HG03060 (cell line): ENCODE results near the gene C10orf71.

Experiments
- ATAC-seq: cut with Tn5 transposase; IDR thresholded peaks from one replicate; pipeline ENCODE4 v1.9.1; 2021; ENCODE audit warnings: low read depth, moderate number of reproducible peaks; ENCODE audit not compliant: unreplicated experiment

C10orf71 gene

GRCh38 chr10:49330127-49330665 lies 31.2 kb downstream of the C10orf71 start:
- ATAC-seq = no peak

DNA sequence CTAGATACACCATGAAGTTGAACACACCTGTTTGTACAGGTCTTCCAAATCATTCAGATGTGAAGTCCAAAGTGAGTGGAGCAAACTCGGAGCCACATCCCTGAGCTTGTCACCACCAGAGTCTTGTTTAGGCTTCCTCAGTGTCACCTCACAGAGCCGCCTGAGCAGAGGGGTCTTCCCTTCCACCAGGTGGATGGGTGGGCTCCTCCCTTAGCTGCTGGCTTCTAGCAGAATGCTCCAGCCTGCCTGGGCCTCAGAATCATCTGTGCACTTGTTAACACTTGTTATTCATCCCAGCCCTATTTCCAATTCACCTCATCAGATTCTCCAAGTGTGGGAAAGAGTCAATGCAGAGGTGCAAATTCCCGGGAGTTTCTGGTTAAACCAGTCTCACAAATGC lies 32.5 kb downstream of the C10orf71 start:
- no peak for ATAC-seq

DNA sequence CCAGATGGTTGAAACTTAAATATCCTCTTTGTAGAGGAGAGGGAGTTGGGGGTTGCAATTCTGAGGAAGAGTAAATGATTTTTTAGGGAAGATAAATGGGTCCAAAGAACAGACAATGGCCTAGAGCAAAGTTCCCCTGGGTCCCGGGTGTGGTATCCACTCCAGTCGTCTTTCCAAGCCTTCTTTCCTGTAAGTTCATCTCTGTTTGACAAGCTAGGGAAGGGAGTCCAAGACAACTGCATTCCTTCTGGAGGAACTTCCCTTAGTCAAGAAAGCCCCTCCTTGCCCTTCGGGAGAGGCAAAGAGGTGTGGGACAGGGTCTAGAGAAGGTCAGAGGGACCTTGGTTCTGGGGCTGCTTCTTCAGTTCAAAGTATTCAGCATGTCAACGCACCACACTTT lies 33.4 kb downstream of the C10orf71 start:
- no peak for ATAC-seq

DNA sequence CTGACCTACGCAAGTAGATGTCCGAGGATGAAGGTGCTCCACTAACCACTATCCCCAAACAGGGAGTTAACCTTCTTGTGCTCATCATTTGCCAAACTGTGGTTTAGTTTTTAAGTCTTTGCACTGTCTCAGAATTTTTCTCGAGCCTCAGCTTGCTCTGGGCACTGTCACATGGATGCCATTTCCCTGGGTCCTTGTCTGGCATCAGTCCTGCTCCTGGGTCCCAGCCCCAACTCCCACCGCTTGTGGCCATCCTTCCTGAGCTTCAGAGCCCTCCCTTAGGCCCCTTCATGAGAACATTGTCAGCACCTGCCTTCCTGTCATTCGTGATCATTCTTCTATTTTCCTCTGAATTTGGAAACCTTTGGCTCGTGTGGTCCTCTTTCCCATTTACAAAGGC lies 33.8 kb downstream of the C10orf71 start:
- ATAC-seq = no peak

DNA sequence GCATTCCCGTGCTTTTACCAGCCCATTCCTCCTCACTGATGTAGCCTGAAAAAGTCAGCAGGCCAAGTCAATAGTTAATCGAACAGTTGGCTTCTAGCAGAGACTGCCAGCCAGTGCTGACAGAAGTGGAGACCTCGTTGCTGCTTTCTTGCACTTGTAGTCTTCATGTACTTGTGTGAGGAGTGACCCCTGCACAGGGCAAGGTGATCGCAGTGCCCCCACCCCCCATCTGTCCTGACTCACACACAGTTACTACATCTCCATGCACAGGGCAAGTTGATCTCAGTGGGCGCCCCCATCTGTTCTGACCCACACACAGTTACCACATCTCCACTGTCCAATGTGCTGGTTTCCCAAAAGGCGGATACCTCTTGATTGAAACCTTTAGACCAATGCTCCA lies 34.2 kb downstream of the C10orf71 start:
- ATAC-seq = no peak

DNA sequence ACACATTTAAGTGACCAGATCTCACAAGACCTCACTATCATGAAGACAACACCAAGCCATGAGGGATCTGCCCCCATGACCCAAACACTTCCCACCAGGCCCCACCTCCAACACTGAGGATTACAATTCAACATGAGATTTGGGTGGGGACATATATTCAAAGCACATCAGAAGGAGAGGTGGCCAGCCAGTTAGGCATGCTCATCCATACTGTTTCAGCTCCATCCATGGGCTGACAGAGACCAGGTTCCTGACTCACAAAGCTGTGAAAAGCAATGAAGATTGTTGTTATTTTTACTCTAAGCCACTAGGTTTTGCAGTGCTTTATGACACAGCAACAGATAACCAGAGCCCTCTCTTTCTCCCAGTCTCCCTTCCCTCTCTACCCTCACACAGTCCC lies 36.0 kb downstream of the C10orf71 start:
- no peak for ATAC-seq

- no peak for ATAC-seq
Observed at GRCh38 chr10:49335364-49335972, 36.5 kb downstream of the C10orf71 start.

DNA sequence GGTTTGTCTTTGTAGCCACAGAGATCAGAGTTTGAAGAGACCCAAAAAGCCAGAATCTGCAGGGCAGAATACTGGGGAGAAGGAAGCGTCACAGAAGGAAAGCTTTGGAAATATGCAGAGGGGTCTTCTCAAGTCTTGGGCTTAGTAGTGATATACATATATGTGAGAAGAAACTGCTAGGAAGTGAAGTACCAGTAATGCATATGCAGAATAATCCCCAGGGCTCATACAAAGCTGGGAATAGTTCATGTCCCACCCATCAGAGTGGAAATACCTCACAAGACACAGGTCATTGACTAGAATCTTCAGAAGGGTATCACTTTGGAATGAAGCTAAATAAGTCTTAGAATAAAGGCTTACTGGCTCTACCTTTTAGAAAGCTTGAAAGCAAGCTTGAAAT lies 39.6 kb downstream of the C10orf71 start:
- no peak for ATAC-seq

GRCh38 chr10:49344840-49345239 lies 45.9 kb downstream of the C10orf71 start:
- no peak for ATAC-seq

DNA sequence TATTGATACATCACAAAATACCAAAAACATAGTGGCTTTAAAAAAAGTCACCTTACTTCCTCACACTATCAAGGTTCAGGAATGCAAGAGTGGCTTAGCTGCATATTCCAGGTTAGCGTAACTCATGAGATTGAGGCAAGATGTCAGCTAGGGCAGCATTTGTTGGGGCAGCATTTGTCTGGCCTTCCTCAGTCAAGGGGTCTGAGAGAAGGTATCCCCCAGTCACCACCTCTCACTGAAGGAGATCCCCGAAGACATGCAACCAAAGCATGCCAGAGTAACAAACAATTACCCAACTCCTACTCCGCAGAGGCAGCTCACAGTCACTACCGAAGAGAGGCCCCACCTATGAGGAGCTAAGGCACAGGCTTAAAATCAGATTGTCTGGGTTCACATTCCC lies 48.4 kb downstream of the C10orf71 start:
- no peak for ATAC-seq

- ATAC-seq = no peak
Observed at GRCh38 chr10:49347827-49348226, 48.9 kb downstream of the C10orf71 start.

DNA sequence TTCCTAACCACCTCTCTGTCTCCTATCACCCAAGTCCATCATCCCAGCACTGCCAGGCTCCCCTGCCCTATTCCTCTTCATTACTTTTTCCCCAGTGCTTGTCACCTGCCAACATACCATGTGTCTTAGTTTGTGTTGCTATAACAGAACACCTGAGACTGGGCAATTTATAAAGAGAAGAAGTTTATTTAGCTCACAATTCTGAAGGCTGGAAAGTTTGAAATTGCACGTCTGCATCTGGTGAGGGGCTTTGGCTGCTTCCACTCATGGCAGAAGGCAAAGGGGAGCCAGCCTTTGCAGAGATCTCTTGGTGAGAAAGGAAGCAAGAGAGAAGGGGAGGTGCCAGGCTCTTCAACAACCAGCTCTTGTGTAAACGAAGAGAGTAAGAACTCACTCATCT lies 49.6 kb downstream of the C10orf71 start:
- no peak for ATAC-seq

GRCh38 chr10:49349390-49349789 lies 50.4 kb downstream of the C10orf71 start:
- no peak for ATAC-seq

DNA sequence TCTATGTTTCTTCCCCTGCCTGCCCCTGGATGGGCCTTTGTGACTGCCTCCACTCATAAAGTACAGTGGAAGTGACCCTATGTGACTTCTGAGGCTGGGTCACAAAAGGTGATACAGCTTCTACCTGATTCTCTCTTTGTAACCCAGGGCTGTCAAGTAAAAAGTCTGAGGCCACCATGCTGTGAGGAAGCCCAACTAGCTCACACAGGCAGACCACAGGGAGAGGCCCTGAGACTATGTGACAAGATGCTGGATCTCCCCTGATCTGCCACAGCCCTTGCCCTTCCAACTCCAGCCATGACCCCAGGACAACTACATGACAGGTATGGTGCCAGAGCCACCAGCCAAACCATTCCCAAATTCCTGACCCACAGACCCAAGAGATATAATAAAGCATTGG lies 51.2 kb downstream of the C10orf71 start:
- ATAC-seq = no peak

- no peak for ATAC-seq
Observed at GRCh38 chr10:49350846-49351532, 52.0 kb downstream of the C10orf71 start.

GRCh38 chr10:49351669-49352068 lies 52.7 kb downstream of the C10orf71 start:
- ATAC-seq = no peak

GRCh38 chr10:49352323-49352722 lies 53.4 kb downstream of the C10orf71 start:
- ATAC-seq = no peak

DNA sequence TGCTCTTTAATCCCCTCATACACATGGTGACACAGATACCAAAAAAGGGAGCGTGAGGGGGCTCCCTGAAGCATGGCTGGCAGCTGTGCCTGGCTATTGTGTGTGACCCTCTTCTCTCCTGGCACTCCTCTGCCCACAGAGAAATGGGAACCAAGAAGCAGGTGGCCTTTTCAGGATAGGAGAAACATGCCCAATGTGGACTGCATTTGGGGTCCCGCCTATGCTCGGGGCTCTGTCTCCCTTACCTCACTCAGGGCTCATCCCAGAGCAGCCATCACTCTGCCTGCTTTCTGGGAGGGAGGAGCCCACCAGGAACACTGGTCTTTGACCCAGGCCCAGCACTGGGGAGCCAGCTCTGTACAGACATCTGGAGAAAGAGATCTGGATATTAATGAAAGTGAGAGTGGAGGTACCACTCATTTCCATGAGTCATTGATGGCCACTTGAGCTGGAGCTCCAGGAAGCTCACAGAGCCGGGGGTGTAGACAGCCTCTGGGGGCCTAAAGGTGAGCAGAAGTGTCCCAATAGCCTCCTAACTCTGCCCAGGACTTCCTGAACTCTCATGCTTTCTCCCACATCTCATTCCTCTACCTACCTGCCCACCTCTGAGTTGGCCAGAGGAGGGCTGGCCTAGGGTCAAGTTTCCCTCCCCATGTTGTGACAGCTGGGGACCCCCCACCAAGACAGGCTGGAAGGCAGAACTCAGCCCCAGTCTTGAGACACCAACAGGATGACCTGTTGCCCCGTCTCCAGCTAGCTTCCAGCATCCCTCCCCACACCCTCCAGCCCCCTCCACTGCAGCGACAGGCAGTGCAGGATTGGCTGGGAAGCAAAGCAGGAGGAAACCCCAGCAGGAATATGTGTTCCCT lies 54.3 kb downstream of the C10orf71 start:
- ATAC-seq = no peak

GRCh38 chr10:49353895-49354566 lies 55.1 kb downstream of the C10orf71 start:
- ATAC-seq = no peak

- ATAC-seq = no peak
Observed at GRCh38 chr10:49354593-49354992, 55.6 kb downstream of the C10orf71 start.

GRCh38 chr10:49355221-49355620 lies 56.3 kb downstream of the C10orf71 start:
- no peak for ATAC-seq
